Measurements from ENCODE around the gene DENND1A.

Gene DENND1A

DNA sequence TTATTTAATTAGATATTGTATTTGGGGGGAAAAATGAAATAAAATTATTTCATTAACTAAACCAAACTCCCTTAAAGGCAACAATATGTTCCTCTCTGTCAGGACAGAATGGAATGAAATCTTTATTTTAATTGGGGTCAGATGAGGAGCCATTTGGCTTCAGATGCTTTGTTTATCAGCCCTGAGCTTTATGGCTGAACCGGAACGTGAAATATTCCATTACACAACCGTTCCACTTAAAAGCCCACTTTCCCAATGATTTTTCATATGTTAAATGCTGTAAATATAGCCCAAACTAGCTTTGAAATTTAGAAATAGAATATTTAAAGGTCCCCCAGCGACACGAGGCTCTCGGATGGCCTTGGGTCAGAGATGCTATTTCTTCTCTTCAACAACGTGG is 424.4 kb downstream of the DENND1A start:
- H3K4me1 ChIP-seq (ENCODE audit: control insufficient read depth, insufficient read depth, low read depth, low read length): no peaks in the 10 kb centered on the region
- no peaks in the 10 kb centered on the region for H3K27me3 ChIP-seq (ENCODE audit: control insufficient read depth in 1 of 2, insufficient read depth in 1 of 2, low read length in 2 of 2)
- H4K91ac ChIP-seq (ENCODE audit: low read length): no peak overlapping the region
- H2BK12ac ChIP-seq (ENCODE audit: low read length in 2 of 2): no peak overlapping the region
- H2AK5ac ChIP-seq (ENCODE audit: low read length, severe bottlenecking): no peak overlapping the region
- no peaks in the 10 kb centered on the region for H3K79me1 ChIP-seq (replicated peaks; ENCODE audit: low read length, poor library complexity, severe bottlenecking)
- no peak overlapping the region for H3K23ac ChIP-seq (ENCODE audit: low read length in 2 of 2)
- no peak overlapping the region for H3K4me2 ChIP-seq (ENCODE audit: low read length, poor library complexity, severe bottlenecking)
- no peak overlapping the region for H2AFZ ChIP-seq (ENCODE audit: low read depth, low read length)
- no peak overlapping the region for H2BK120ac ChIP-seq (ENCODE audit: low read depth, low read length)
- no peak overlapping the region for H2BK5ac ChIP-seq (ENCODE audit: low read depth, low read length, poor library complexity, severe bottlenecking)
- no peak overlapping the region for H3K14ac ChIP-seq (ENCODE audit: low read length in 2 of 2)
- no peak overlapping the region for H3K4ac ChIP-seq (ENCODE audit: low read depth in 1 of 2, low read length in 2 of 2)
- no peak for DNase-seq
- no peak overlapping the region for H3K18ac ChIP-seq (ENCODE audit: low read depth in 1 of 2, low read length in 2 of 2)
- H3K27ac ChIP-seq (ENCODE audit: low read length, poor library complexity, severe bottlenecking): no peak overlapping the region
- H3K36me3 ChIP-seq (ENCODE audit: control insufficient read depth in 1 of 2, insufficient read depth in 2 of 2, low read depth in 1 of 2, low read length in 2 of 2): no peaks in the 10 kb centered on the region
- no peak overlapping the region for H3K4me3 ChIP-seq (ENCODE audit: insufficient read depth in 1 of 2, low read depth in 1 of 2, low read length in 2 of 2)
- no peak overlapping the region for H3K9ac ChIP-seq (ENCODE audit: low read length)
- 89% methylated on average over 4 of the region's 7 CpGs for WGBS
- H4K8ac ChIP-seq (ENCODE audit: low read length): no peak overlapping the region
- no peaks in the 10 kb centered on the region for H3K9me3 ChIP-seq (ENCODE audit: control insufficient read depth, low read length)
- no peak overlapping the region for H2BK15ac ChIP-seq (ENCODE audit: low read depth, poor library complexity, severe bottlenecking)

DNA sequence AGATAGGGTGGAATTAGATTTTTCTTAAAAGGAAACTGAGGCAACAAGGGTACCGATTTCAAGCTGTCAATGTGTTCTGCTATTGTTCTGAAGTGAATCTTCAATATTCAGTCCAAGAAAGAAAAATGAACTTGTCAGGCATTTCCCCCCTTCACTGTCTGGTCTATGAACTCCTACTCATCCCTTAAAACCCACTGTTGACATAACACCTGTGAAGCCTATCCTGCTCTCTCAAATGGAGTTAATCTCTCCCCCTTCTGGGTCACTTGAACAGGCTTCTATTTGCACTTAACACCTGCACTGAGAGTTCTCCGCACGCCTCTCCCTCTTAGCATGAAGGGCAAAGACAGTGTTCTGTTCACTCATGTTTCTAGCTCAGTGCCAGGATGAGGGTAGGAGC is 429.6 kb downstream of the DENND1A start:
- no peak overlapping the region for H3K14ac ChIP-seq (ENCODE audit: low read length in 2 of 2)
- H3K18ac ChIP-seq (ENCODE audit: low read depth in 1 of 2, low read length in 2 of 2): no peak overlapping the region
- no peak overlapping the region for H4K8ac ChIP-seq (ENCODE audit: low read length)
- no peak overlapping the region for H3K9ac ChIP-seq (ENCODE audit: low read length)
- no peak overlapping the region for H3K4ac ChIP-seq (ENCODE audit: low read depth in 1 of 2, low read length in 2 of 2)
- no peak overlapping the region for H3K23ac ChIP-seq (ENCODE audit: low read length in 2 of 2)
- WGBS: 67% methylated on average over 3 of the region's 3 CpGs
- H3K27ac ChIP-seq (ENCODE audit: low read length, poor library complexity, severe bottlenecking): no peak overlapping the region
- no peak overlapping the region for H2BK15ac ChIP-seq (ENCODE audit: low read depth, poor library complexity, severe bottlenecking)
- no peak overlapping the region for H2AK5ac ChIP-seq (ENCODE audit: low read length, severe bottlenecking)
- H2BK5ac ChIP-seq (ENCODE audit: low read depth, low read length, poor library complexity, severe bottlenecking): no peak overlapping the region
- no peak overlapping the region for H2BK12ac ChIP-seq (ENCODE audit: low read length in 2 of 2)
- no peak overlapping the region for H4K91ac ChIP-seq (ENCODE audit: low read length)
- H3K79me1 ChIP-seq (replicated peaks; ENCODE audit: low read length, poor library complexity, severe bottlenecking): no peaks in the 10 kb centered on the region
- no peak overlapping the region for H3K4me3 ChIP-seq (ENCODE audit: insufficient read depth in 1 of 2, low read depth in 1 of 2, low read length in 2 of 2)
- no peaks in the 10 kb centered on the region for H3K9me3 ChIP-seq (ENCODE audit: control insufficient read depth, low read length)
- H3K36me3 ChIP-seq (ENCODE audit: control insufficient read depth in 1 of 2, insufficient read depth in 2 of 2, low read depth in 1 of 2, low read length in 2 of 2): no peaks in the 10 kb centered on the region
- no peak overlapping the region for H2BK120ac ChIP-seq (ENCODE audit: low read depth, low read length)
- no peak for DNase-seq
- H3K4me2 ChIP-seq (ENCODE audit: low read length, poor library complexity, severe bottlenecking): no peak overlapping the region
- H3K4me1 ChIP-seq (ENCODE audit: control insufficient read depth, insufficient read depth, low read depth, low read length): no peaks in the 10 kb centered on the region
- H2AFZ ChIP-seq (ENCODE audit: low read depth, low read length): no peak overlapping the region
- no peaks in the 10 kb centered on the region for H3K27me3 ChIP-seq (ENCODE audit: control insufficient read depth in 1 of 2, insufficient read depth in 1 of 2, low read length in 2 of 2)

DNA sequence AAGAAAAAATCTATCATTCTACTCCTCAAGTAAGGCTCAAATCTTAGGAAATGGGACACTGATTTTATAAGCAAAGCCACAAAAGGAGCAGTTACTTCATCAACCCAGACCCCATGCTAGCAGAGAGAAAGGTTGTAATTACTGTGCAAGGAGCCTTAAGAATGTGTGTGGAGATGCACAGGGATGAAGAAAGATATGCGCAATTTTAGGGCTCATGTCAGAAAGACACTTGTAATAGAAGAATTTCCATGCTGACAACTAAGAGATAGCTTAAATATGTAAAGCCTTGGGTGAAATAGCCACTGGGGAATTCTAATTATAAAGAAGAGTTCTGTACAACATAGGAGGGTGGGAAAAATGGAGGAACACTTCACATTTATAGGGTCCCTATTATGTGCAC is 432.1 kb downstream of the DENND1A start:
- Histone ChIP-seq H3K23ac (ENCODE audit: low read length in 2 of 2) (no peak overlapping the region), H2AK5ac (ENCODE audit: low read length, severe bottlenecking) (no peak overlapping the region), H2BK12ac (ENCODE audit: low read length in 2 of 2) (no peak overlapping the region), H3K4ac (ENCODE audit: low read depth in 1 of 2, low read length in 2 of 2) (no peak overlapping the region), H3K4me1 (ENCODE audit: control insufficient read depth, insufficient read depth, low read depth, low read length) (no peaks in the 10 kb centered on the region), H4K91ac (ENCODE audit: low read length) (no peak overlapping the region), H3K14ac (ENCODE audit: low read length in 2 of 2) (no peak overlapping the region), H3K9ac (ENCODE audit: low read length) (no peak overlapping the region), H3K9me3 (ENCODE audit: control insufficient read depth, low read length) (no peaks in the 10 kb centered on the region), H3K36me3 (ENCODE audit: control insufficient read depth in 1 of 2, insufficient read depth in 2 of 2, low read depth in 1 of 2, low read length in 2 of 2) (no peaks in the 10 kb centered on the region), H3K4me2 (ENCODE audit: low read length, poor library complexity, severe bottlenecking) (no peak overlapping the region), H3K18ac (ENCODE audit: low read depth in 1 of 2, low read length in 2 of 2) (no peak overlapping the region), H3K27ac (ENCODE audit: low read length, poor library complexity, severe bottlenecking) (no peak overlapping the region), H2BK120ac (ENCODE audit: low read depth, low read length) (no peak overlapping the region), H2BK5ac (ENCODE audit: low read depth, low read length, poor library complexity, severe bottlenecking) (no peak overlapping the region), H3K27me3 (ENCODE audit: control insufficient read depth in 1 of 2, insufficient read depth in 1 of 2, low read length in 2 of 2) (no peaks in the 10 kb centered on the region), H2AFZ (ENCODE audit: low read depth, low read length) (no peak overlapping the region), H3K79me1 (replicated peaks; ENCODE audit: low read length, poor library complexity, severe bottlenecking) (no peaks in the 10 kb centered on the region), H4K8ac (ENCODE audit: low read length) (no peak overlapping the region), H2BK15ac (ENCODE audit: low read depth, poor library complexity, severe bottlenecking) (no peak overlapping the region), H3K4me3 (ENCODE audit: insufficient read depth in 1 of 2, low read depth in 1 of 2, low read length in 2 of 2) (no peak overlapping the region)
- WGBS: 100% methylated on average over 1 of the region's 1 CpG
- DNase-seq: no peak

DNA sequence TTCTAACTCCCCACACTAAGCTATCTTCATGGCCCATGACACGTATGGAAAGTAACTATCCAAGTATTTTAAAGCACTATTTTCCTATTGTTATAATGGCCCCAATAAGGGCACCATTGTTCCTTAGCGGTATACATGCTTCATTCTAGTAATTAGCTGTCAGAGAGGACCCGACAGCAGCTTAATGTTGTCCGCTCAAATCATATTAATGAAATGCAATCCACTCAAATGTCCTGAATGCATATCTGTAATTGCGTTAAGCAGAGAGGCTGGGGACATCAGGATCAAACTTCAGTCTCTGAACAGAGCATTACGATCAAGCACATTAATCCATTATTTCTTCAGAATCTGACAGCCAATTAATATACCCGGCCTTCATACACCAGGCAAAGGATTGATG is 434.2 kb downstream of the DENND1A start:
- Histone ChIP-seq H2AK5ac (ENCODE audit: low read length, severe bottlenecking) (no peak overlapping the region), H3K4me1 (ENCODE audit: control insufficient read depth, insufficient read depth, low read depth, low read length) (no peaks in the 10 kb centered on the region), H3K9ac (ENCODE audit: low read length) (no peak overlapping the region), H3K14ac (ENCODE audit: low read length in 2 of 2) (no peak overlapping the region), H2BK120ac (ENCODE audit: low read depth, low read length) (no peak overlapping the region), H4K8ac (ENCODE audit: low read length) (no peak overlapping the region), H2BK15ac (ENCODE audit: low read depth, poor library complexity, severe bottlenecking) (no peak overlapping the region), H2AFZ (ENCODE audit: low read depth, low read length) (no peak overlapping the region), H3K4me2 (ENCODE audit: low read length, poor library complexity, severe bottlenecking) (no peak overlapping the region), H3K9me3 (ENCODE audit: control insufficient read depth, low read length) (no peaks in the 10 kb centered on the region), H3K4ac (ENCODE audit: low read depth in 1 of 2, low read length in 2 of 2) (no peak overlapping the region), H3K18ac (ENCODE audit: low read depth in 1 of 2, low read length in 2 of 2) (no peak overlapping the region), H3K27me3 (ENCODE audit: control insufficient read depth in 1 of 2, insufficient read depth in 1 of 2, low read length in 2 of 2) (no peaks in the 10 kb centered on the region), H2BK5ac (ENCODE audit: low read depth, low read length, poor library complexity, severe bottlenecking) (no peak overlapping the region), H3K4me3 (ENCODE audit: insufficient read depth in 1 of 2, low read depth in 1 of 2, low read length in 2 of 2) (no peak overlapping the region), H2BK12ac (ENCODE audit: low read length in 2 of 2) (no peak overlapping the region), H3K23ac (ENCODE audit: low read length in 2 of 2) (no peak overlapping the region), H3K27ac (ENCODE audit: low read length, poor library complexity, severe bottlenecking) (no peak overlapping the region), H4K91ac (ENCODE audit: low read length) (no peak overlapping the region), H3K36me3 (ENCODE audit: control insufficient read depth in 1 of 2, insufficient read depth in 2 of 2, low read depth in 1 of 2, low read length in 2 of 2) (no peaks in the 10 kb centered on the region), H3K79me1 (replicated peaks; ENCODE audit: low read length, poor library complexity, severe bottlenecking) (no peaks in the 10 kb centered on the region)
- no peak for DNase-seq
- 99% methylated on average over 7 of the region's 7 CpGs for WGBS
